H1 (cell line): ENCODE results near the gene RNF39. TPM values are rescaled to one million over a fixed set of nuclear protein-coding genes. Genes with fewer than 3 reads are reported as not detected.

ENCODE experiments used
- FOSL1 ChIP-seq: IDR thresholded peaks from 2 replicates; pipeline ENCODE4 v1.6.1; 2011; ENCODE audit warnings: mild to moderate bottlenecking, low read depth, low read length, moderate library complexity; ENCODE audit not compliant: insufficient read depth
- polyA plus RNA-seq, 7 experiments: library from polyadenylated mRNA; depleted of rRNA in 3 of 7; stranded (reverse) in 5 of 7; unstranded in 2 of 7; fragments of >200 nt in 5 of 7; fragments of 200-250 nt in 2 of 7; gene quantifications; 1 replicate in 5 of 7; 2 replicates in 1 of 7; 4 replicates in 1 of 7; pipeline versions ENCODE4 v1.2.1 to v1.2.3, GENCODE V29; 2011 to 2013; ENCODE audit warnings: missing spikeins in 2 of 7, mixed read lengths in 2 of 7
- total RNA-seq: library from RNA; stranded (reverse); fragmentation: NEBNext Ultra II Directional; extraction: Animal tissue kit (Norgen Biotek cat#: 25700); gene quantifications from 2 replicates; pipeline ENCODE4 v1.2.1, GENCODE V29; 2021

The RNF39 gene
- total and polyA plus RNA-seq, 2 of the 8 experiments (the other 6 are each of a cell fraction or from before 2014, with no cell fraction given): 1.4 to 2.3 TPM

DNA sequence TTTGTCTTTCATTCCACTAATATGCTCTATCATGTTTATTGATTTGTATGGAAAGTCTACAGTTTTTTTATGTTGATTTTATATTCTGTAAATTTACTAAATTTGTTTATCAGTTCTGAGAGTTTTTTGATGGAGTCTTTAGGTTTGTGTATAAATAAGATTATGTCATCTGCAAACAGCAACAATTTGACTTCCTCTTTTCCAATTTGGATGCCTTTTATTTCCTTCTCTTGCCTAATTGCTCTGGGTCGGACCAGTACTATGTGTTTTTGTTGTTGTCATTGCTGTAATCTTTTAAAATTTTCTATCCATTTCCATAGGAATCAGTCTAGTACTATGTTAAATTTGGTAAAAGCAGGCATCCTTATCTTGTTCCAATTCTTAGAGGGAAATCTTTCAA is 46.0 kb downstream of the RNF39 start (continued):
- no peak for TF ChIP-seq FOSL1
